Measurements from ENCODE around the gene PLOD1. TPM values are rescaled to one million over a fixed set of nuclear protein-coding genes. Genes with fewer than 3 reads are reported as not detected.
"Not testable (repeated sequence)": the region's sequence is repeated elsewhere in the genome, so short reads cannot be mapped to it uniquely, and the experiment has no call there.

The PLOD1 gene
- total RNA-seq, 1 experiment from 2014 or later, result 46.9 TPM

DNA sequence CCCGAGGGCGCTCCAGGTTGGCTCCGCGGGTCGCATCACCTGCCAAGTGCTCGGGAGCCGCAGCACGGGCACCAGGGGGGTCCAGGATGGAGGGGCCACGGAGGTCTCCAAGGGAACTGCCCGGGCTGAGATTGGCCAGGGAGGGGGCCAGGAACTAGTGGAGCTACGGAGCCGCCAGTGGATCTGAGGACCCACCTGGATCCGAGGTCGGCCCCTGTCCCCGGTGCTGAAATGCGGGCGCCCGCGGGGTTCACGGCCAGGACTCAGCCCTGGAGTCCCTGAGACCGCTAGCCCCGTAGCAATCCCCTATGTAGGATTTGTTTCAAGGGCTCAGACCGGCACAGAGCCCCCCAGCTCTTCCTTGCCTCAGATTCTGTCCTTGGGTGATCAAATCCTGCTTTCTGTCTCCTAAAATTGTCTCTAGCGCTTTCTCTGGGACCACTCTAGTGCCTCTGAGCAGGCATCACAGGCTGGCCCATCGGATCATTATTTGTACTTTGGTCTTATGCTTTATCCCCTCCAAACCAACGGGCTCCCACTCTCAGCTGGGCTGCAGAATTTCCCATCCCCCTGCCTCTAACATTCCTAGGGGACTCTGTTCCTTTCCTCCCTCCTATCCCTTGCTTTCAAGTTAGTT is 35.6 kb upstream of the PLOD1 start (continued):
- TF ChIP-seq, protein P1, sequence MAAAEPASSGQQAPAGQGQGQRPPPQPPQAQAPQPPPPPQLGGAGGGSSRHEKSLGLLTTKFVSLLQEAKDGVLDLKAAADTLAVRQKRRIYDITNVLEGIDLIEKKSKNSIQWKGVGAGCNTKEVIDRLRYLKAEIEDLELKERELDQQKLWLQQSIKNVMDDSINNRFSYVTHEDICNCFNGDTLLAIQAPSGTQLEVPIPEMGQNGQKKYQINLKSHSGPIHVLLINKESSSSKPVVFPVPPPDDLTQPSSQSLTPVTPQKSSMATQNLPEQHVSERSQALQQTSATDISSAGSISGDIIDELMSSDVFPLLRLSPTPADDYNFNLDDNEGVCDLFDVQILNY (CRISPR knock-in tag; IDR thresholded peaks at IDR 0.05), result peak; percentile 47; the same call in 1 of the 2 replicates
- TF ChIP-seq, protein P2, sequence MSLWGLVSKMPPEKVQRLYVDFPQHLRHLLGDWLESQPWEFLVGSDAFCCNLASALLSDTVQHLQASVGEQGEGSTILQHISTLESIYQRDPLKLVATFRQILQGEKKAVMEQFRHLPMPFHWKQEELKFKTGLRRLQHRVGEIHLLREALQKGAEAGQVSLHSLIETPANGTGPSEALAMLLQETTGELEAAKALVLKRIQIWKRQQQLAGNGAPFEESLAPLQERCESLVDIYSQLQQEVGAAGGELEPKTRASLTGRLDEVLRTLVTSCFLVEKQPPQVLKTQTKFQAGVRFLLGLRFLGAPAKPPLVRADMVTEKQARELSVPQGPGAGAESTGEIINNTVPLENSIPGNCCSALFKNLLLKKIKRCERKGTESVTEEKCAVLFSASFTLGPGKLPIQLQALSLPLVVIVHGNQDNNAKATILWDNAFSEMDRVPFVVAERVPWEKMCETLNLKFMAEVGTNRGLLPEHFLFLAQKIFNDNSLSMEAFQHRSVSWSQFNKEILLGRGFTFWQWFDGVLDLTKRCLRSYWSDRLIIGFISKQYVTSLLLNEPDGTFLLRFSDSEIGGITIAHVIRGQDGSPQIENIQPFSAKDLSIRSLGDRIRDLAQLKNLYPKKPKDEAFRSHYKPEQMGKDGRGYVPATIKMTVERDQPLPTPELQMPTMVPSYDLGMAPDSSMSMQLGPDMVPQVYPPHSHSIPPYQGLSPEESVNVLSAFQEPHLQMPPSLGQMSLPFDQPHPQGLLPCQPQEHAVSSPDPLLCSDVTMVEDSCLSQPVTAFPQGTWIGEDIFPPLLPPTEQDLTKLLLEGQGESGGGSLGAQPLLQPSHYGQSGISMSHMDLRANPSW (CRISPR knock-in tag; conservative IDR thresholded peaks at IDR 0.05; ENCODE audit: low read depth), result no peak
- TF ChIP-seq, protein P3, sequence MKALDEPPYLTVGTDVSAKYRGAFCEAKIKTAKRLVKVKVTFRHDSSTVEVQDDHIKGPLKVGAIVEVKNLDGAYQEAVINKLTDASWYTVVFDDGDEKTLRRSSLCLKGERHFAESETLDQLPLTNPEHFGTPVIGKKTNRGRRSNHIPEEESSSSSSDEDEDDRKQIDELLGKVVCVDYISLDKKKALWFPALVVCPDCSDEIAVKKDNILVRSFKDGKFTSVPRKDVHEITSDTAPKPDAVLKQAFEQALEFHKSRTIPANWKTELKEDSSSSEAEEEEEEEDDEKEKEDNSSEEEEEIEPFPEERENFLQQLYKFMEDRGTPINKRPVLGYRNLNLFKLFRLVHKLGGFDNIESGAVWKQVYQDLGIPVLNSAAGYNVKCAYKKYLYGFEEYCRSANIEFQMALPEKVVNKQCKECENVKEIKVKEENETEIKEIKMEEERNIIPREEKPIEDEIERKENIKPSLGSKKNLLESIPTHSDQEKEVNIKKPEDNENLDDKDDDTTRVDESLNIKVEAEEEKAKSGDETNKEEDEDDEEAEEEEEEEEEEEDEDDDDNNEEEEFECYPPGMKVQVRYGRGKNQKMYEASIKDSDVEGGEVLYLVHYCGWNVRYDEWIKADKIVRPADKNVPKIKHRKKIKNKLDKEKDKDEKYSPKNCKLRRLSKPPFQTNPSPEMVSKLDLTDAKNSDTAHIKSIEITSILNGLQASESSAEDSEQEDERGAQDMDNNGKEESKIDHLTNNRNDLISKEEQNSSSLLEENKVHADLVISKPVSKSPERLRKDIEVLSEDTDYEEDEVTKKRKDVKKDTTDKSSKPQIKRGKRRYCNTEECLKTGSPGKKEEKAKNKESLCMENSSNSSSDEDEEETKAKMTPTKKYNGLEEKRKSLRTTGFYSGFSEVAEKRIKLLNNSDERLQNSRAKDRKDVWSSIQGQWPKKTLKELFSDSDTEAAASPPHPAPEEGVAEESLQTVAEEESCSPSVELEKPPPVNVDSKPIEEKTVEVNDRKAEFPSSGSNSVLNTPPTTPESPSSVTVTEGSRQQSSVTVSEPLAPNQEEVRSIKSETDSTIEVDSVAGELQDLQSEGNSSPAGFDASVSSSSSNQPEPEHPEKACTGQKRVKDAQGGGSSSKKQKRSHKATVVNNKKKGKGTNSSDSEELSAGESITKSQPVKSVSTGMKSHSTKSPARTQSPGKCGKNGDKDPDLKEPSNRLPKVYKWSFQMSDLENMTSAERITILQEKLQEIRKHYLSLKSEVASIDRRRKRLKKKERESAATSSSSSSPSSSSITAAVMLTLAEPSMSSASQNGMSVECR (CRISPR knock-in tag; IDR thresholded peaks at IDR 0.05; ENCODE audit: borderline replicate concordance), result no peak
- TF ChIP-seq ZNF396 (CRISPR knock-in tag; IDR thresholded peaks at IDR 0.05; ENCODE audit: borderline replicate concordance) (no peak), ETV6 (CRISPR knock-in tag; IDR thresholded peaks at IDR 0.05) (no peak), TEAD1 (CRISPR knock-in tag; IDR thresholded peaks at IDR 0.05) (0 out of 2 replicates have a peak, but pooled peaks have one; percentile 39), GABPB1 (CRISPR knock-in tag; IDR thresholded peaks at IDR 0.05) (no peak), HMGA2 (CRISPR knock-in tag; IDR thresholded peaks at IDR 0.05) (no peak), ELF4 (CRISPR knock-in tag; IDR thresholded peaks at IDR 0.05; ENCODE audit: low read depth) (0 out of 2 replicates have a peak, but pooled peaks have one; percentile 36), EMX1 (CRISPR knock-in tag; IDR thresholded peaks at IDR 0.05) (no peak), ZNF121 (CRISPR knock-in tag; IDR thresholded peaks at IDR 0.05) (no peak), CREM (CRISPR knock-in tag; IDR thresholded peaks at IDR 0.05) (peak; percentile 59; the same call in 1 of the 2 replicates)
- TF ChIP-seq, protein P4, sequence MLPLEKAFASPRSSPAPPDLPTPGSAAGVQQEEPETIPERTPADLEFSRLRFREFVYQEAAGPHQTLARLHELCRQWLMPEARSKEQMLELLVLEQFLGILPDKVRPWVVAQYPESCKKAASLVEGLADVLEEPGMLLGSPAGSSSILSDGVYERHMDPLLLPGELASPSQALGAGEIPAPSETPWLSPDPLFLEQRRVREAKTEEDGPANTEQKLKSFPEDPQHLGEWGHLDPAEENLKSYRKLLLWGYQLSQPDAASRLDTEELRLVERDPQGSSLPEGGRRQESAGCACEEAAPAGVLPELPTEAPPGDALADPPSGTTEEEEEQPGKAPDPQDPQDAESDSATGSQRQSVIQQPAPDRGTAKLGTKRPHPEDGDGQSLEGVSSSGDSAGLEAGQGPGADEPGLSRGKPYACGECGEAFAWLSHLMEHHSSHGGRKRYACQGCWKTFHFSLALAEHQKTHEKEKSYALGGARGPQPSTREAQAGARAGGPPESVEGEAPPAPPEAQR (CRISPR knock-in tag; IDR thresholded peaks at IDR 0.05), result no peak
- TF ChIP-seq, protein P5, sequence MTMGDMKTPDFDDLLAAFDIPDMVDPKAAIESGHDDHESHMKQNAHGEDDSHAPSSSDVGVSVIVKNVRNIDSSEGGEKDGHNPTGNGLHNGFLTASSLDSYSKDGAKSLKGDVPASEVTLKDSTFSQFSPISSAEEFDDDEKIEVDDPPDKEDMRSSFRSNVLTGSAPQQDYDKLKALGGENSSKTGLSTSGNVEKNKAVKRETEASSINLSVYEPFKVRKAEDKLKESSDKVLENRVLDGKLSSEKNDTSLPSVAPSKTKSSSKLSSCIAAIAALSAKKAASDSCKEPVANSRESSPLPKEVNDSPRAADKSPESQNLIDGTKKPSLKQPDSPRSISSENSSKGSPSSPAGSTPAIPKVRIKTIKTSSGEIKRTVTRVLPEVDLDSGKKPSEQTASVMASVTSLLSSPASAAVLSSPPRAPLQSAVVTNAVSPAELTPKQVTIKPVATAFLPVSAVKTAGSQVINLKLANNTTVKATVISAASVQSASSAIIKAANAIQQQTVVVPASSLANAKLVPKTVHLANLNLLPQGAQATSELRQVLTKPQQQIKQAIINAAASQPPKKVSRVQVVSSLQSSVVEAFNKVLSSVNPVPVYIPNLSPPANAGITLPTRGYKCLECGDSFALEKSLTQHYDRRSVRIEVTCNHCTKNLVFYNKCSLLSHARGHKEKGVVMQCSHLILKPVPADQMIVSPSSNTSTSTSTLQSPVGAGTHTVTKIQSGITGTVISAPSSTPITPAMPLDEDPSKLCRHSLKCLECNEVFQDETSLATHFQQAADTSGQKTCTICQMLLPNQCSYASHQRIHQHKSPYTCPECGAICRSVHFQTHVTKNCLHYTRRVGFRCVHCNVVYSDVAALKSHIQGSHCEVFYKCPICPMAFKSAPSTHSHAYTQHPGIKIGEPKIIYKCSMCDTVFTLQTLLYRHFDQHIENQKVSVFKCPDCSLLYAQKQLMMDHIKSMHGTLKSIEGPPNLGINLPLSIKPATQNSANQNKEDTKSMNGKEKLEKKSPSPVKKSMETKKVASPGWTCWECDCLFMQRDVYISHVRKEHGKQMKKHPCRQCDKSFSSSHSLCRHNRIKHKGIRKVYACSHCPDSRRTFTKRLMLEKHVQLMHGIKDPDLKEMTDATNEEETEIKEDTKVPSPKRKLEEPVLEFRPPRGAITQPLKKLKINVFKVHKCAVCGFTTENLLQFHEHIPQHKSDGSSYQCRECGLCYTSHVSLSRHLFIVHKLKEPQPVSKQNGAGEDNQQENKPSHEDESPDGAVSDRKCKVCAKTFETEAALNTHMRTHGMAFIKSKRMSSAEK (CRISPR knock-in tag; IDR thresholded peaks at IDR 0.05; ENCODE audit: borderline replicate concordance), result no peak
- TF ChIP-seq, protein P6, sequence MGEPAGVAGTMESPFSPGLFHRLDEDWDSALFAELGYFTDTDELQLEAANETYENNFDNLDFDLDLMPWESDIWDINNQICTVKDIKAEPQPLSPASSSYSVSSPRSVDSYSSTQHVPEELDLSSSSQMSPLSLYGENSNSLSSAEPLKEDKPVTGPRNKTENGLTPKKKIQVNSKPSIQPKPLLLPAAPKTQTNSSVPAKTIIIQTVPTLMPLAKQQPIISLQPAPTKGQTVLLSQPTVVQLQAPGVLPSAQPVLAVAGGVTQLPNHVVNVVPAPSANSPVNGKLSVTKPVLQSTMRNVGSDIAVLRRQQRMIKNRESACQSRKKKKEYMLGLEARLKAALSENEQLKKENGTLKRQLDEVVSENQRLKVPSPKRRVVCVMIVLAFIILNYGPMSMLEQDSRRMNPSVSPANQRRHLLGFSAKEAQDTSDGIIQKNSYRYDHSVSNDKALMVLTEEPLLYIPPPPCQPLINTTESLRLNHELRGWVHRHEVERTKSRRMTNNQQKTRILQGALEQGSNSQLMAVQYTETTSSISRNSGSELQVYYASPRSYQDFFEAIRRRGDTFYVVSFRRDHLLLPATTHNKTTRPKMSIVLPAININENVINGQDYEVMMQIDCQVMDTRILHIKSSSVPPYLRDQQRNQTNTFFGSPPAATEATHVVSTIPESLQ (CRISPR knock-in tag; IDR thresholded peaks at IDR 0.05), result no peak

DNA sequence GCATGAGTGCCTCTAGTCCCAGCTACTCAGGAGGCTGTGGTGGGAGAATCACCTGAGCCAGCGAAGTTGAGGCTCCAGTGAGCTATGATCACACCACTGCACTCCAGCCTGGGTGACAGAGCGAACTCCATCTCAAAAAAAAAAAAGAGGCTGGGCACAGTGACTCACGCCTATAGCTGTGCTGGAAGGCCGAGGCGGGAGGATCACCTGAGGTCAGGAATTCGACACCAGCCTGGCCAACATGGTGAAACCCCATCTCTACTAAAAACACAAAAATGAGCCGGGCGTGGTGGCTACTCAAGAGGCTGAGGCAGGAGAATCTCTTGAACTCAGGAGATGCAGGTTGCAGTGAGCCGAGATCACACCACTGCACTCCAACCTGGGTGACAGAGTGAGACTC is 33.1 kb upstream of the PLOD1 start:
- H3K27me3 Mint-ChIP-seq (ENCODE audit: low read depth); POLR2A ChIA-PET; H3K4me3 Mint-ChIP-seq; H3K27ac Mint-ChIP-seq; DNase-seq (ENCODE audit: low spot score); H3K4me1 Mint-ChIP-seq; H3K9me3 Mint-ChIP-seq; H3K36me3 Mint-ChIP-seq: not testable (repeated sequence)
- ATAC-seq, result peak; percentile 42
- CTCF ChIA-PET, result interaction anchor here (0.5 to 1.0 kb wide), 4 partner anchors 8 to 129 kb away, joined by 3 read pairs; no protein-coding TSS in a partner anchor

All from WTC11 (cell line).